Neuronal stem cell (in vitro differentiated cells): ENCODE measurements around the gene MX1.

Experiments
- DNase-seq: peaks from one replicate; pipeline ENCODE4 v3.0.0-alpha.2; 2013; ENCODE audit warnings: low spot score
- H2AFZ ChIP-seq: one replicate; pipeline ENCODE4 v1.6.1; 2013; ENCODE audit warnings: mild to moderate bottlenecking, low read length, inconsistent platforms
- H2AK5ac ChIP-seq: 2 replicates; pipeline ENCODE4 v1.6.1; 2013; ENCODE audit warnings: low read depth, mild to moderate bottlenecking, inconsistent platforms, low read length, moderate library complexity, mixed read lengths
- H2BK120ac ChIP-seq: 2 replicates; pipeline ENCODE4 v1.6.1; 2013; ENCODE audit warnings: low read depth, mild to moderate bottlenecking, inconsistent platforms, low read length, moderate library complexity, mixed read lengths
- H2BK12ac ChIP-seq: one replicate; pipeline ENCODE4 v1.6.1; 2013; ENCODE audit warnings: low read length, inconsistent platforms
- H2BK15ac ChIP-seq: 2 replicates; pipeline ENCODE4 v1.6.1; 2013; ENCODE audit warnings: mild to moderate bottlenecking, low read length, inconsistent platforms, mixed read lengths
- H2BK5ac ChIP-seq: one replicate; pipeline ENCODE4 v1.6.1; 2013; ENCODE audit warnings: inconsistent platforms, mild to moderate bottlenecking, low read length, moderate library complexity
- H3K14ac ChIP-seq: one replicate; pipeline ENCODE4 v1.6.1; 2013; ENCODE audit warnings: low read length, inconsistent platforms
- H3K18ac ChIP-seq: 2 replicates; pipeline ENCODE4 v1.6.1; 2013; ENCODE audit warnings: low read length, inconsistent platforms
- H3K23ac ChIP-seq: 2 replicates; pipeline ENCODE4 v1.6.1; 2013; ENCODE audit warnings: low read depth, mild to moderate bottlenecking, mixed read lengths, low read length, inconsistent platforms; ENCODE audit not compliant: poor library complexity
- H3K27ac ChIP-seq: replicated peaks from 3 replicates; pipeline ENCODE4 v1.5.1; 2013; ENCODE audit warnings: low read length, inconsistent platforms
- H3K27me3 ChIP-seq, 3 experiments: 2 replicates each; pipeline ENCODE4 v1.6.1; 2013; ENCODE audit warnings: low read length in 3 of 3, mild to moderate bottlenecking in 2 of 3, inconsistent platforms in 1 of 3, low read depth in 1 of 3, mixed read lengths in 1 of 3, moderate library complexity in 1 of 3; ENCODE audit not compliant: control insufficient read depth in 3 of 3, insufficient read depth in 3 of 3
- H3K36me3 ChIP-seq, 2 donors: replicated peaks in 1 of 2; 2 replicates each; pipeline ENCODE4 v1.6.1; 2013; ENCODE audit warnings: low read length in 2 of 2; ENCODE audit not compliant: control insufficient read depth in 2 of 2, insufficient read depth in 2 of 2
- H3K4ac ChIP-seq: 2 replicates; pipeline ENCODE4 v1.6.1; 2013; ENCODE audit warnings: inconsistent platforms, mild to moderate bottlenecking, low read length, moderate library complexity
- H3K4me1 ChIP-seq, 2 donors: 1 replicate in 1 of 2; 2 replicates in 1 of 2; pipeline ENCODE4 v1.6.1; 2013; ENCODE audit warnings: low read length in 2 of 2, low read depth in 1 of 2; ENCODE audit not compliant: control insufficient read depth in 2 of 2, insufficient read depth in 1 of 2
- H3K4me2 ChIP-seq: one replicate; pipeline ENCODE4 v1.6.1; 2013; ENCODE audit warnings: mild to moderate bottlenecking, low read length, inconsistent platforms; ENCODE audit not compliant: insufficient read depth, poor library complexity, severe bottlenecking
- H3K4me3 ChIP-seq, 2 donors: 2 replicates each; pipeline ENCODE4 v1.5.1; 2013; ENCODE audit warnings: low read length in 2 of 2, mild to moderate bottlenecking in 2 of 2, inconsistent platforms in 1 of 2, moderate library complexity in 1 of 2
- H3K79me1 ChIP-seq: one replicate; pipeline ENCODE4 v1.6.1; 2013; ENCODE audit warnings: low read depth, mild to moderate bottlenecking, inconsistent platforms, low read length, moderate library complexity
- H3K9ac ChIP-seq: one replicate; pipeline ENCODE4 v1.6.1; 2013; ENCODE audit warnings: mild to moderate bottlenecking, low read depth, low read length, inconsistent platforms; ENCODE audit not compliant: poor library complexity
- H3K9me3 ChIP-seq, 2 donors: replicated peaks in 1 of 2; 2 replicates each; pipeline versions ENCODE3 to v1.6.1; 2013; ENCODE audit warnings: low read length in 2 of 2, mild to moderate bottlenecking in 2 of 2, inconsistent platforms in 1 of 2, low read depth in 1 of 2, mixed read lengths in 1 of 2, moderate library complexity in 1 of 2; ENCODE audit not compliant: control insufficient read depth in 2 of 2, insufficient read depth in 1 of 2
- H4K8ac ChIP-seq: one replicate; pipeline ENCODE4 v1.6.1; 2013; ENCODE audit warnings: low read depth, mild to moderate bottlenecking, inconsistent platforms, low read length, moderate library complexity
- H4K91ac ChIP-seq: one replicate; pipeline ENCODE4 v1.6.1; 2013; ENCODE audit warnings: low read length, low read depth, mild to moderate bottlenecking, inconsistent platforms; ENCODE audit not compliant: poor library complexity
- WGBS, 2 donors: extraction: QIAGEN DNeasy Blood & Tissue Kit; methylation state at CpG; one replicate each; pipeline ENCODE4 v1.1.7; 2013; ENCODE audit warnings: missing lambda C conversion rate in 2 of 2, mixed read lengths in 1 of 2; ENCODE audit not compliant: insufficient read length in 2 of 2, insufficient replicate concordance in 1 of 2; ENCODE audit errors: extremely low coverage in 2 of 2; 5-methylcytosine and 5-hydroxymethylcytosine counted together

Gene MX1

GRCh38 chr21:41482980-41483379, 56.9 kb downstream of the MX1 start:
- DNase-seq, result no peak
- Histone ChIP-seq H2BK5ac (no peak overlapping the region), H3K9me3 (no peaks in the 10 kb centered on the region), H2BK15ac (no peak overlapping the region), H2AK5ac (no peak overlapping the region), H3K9ac (no peak overlapping the region), H4K91ac (no peak overlapping the region), H3K4ac (no peak overlapping the region), H2BK120ac (no peak overlapping the region), H3K27ac (no peak overlapping the region), H3K14ac (no peak overlapping the region), H3K23ac (no peak overlapping the region), H3K4me1 (peaks cover 0 to 8% of the 10 kb centered on the region in 2 donors), H3K4me2 (no peak overlapping the region), H2AFZ (no peak overlapping the region), H3K27me3 (peaks cover 0 to 3% (median 0%) of the 10 kb centered on the region in 3 experiments), H3K4me3 (no peak overlapping the region), H4K8ac (no peak overlapping the region), H3K18ac (no peak overlapping the region), H3K79me1 (no peaks in the 10 kb centered on the region), H3K36me3 (no peaks in the 10 kb centered on the region), H2BK12ac (no peak overlapping the region)
- WGBS, 2 donors, result no CpG with 5 or more reads among the region's 6 CpGs

DNA sequence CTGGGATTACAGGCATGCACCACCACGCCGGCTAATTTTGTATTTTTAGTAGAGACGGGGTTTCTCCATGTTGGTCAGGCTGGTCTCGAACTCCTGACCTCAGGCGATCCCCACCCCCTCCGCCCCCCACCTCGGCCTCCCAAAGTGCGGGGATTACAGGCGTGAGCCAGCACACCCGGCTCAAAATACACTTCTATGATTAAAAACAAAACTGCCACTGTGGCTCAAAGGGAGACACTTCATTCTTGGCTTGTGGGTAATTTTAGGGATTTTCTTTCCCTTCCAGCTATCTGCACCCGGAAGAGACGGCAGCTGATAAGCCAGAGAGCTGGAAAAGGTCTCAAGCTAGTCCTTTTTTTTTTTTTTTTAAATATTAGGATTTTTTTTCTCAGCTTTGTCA, 57.4 kb downstream of the MX1 start:
- Histone ChIP-seq H3K14ac (no peak overlapping the region), H3K36me3 (no peaks in the 10 kb centered on the region), H2BK120ac (no peak overlapping the region), H3K4me3 (no peak overlapping the region), H3K27ac (no peak overlapping the region), H4K91ac (no peak overlapping the region), H2BK12ac (no peak overlapping the region), H2BK5ac (no peak overlapping the region), H3K4ac (no peak overlapping the region), H3K9me3 (no peaks in the 10 kb centered on the region), H3K23ac (no peak overlapping the region), H3K9ac (no peak overlapping the region), H2AK5ac (no peak overlapping the region), H3K27me3 (peaks cover 0 to 3% (median 0%) of the 10 kb centered on the region in 3 experiments), H4K8ac (no peak overlapping the region), H3K18ac (no peak overlapping the region), H3K79me1 (no peaks in the 10 kb centered on the region), H2AFZ (no peak overlapping the region), H3K4me1 (peaks cover 0 to 5% of the 10 kb centered on the region in 2 donors), H2BK15ac (no peak overlapping the region), H3K4me2 (no peak overlapping the region)
- DNase-seq, result no peak
- WGBS, 2 donors, result no CpG with 5 or more reads among the region's 12 CpGs

- Histone ChIP-seq H3K4me3 (no peak overlapping the region), H2BK15ac (no peak overlapping the region), H3K36me3 (no peaks in the 10 kb centered on the region), H3K27ac (no peak overlapping the region), H2AK5ac (no peak overlapping the region), H2BK5ac (no peak overlapping the region), H3K23ac (no peak overlapping the region), H3K18ac (no peak overlapping the region), H2BK120ac (no peak overlapping the region), H3K9ac (no peak overlapping the region), H4K91ac (no peak overlapping the region), H3K9me3 (no peaks in the 10 kb centered on the region), H3K27me3 (no peaks in the 10 kb centered on the region), H4K8ac (no peak overlapping the region), H2AFZ (no peak overlapping the region), H3K4ac (no peak overlapping the region), H3K4me2 (no peak overlapping the region), H3K4me1 (peaks cover 0 to 3% of the 10 kb centered on the region in 2 donors), H3K14ac (no peak overlapping the region), H2BK12ac (no peak overlapping the region), H3K79me1 (no peaks in the 10 kb centered on the region)
- WGBS, 2 donors, result no CpG with 5 or more reads among the region's 4 CpGs
- no peak for DNase-seq
Observed at GRCh38 chr21:41483973-41484372, 57.9 kb downstream of the MX1 start.

- Histone ChIP-seq H2BK120ac (no peak overlapping the region), H3K14ac (no peak overlapping the region), H3K9me3 (no peaks in the 10 kb centered on the region), H3K4ac (no peak overlapping the region), H3K9ac (no peak overlapping the region), H3K4me3 (no peak overlapping the region), H3K4me2 (no peak overlapping the region), H2BK12ac (no peak overlapping the region), H3K27ac (no peak overlapping the region), H3K4me1 (no peaks in the 10 kb centered on the region), H2BK5ac (no peak overlapping the region), H2AFZ (no peak overlapping the region), H2BK15ac (no peak overlapping the region), H4K91ac (no peak overlapping the region), H4K8ac (no peak overlapping the region), H2AK5ac (no peak overlapping the region), H3K18ac (no peak overlapping the region), H3K36me3 (no peaks in the 10 kb centered on the region), H3K27me3 (no peaks in the 10 kb centered on the region), H3K23ac (no peak overlapping the region), H3K79me1 (no peaks in the 10 kb centered on the region)
- no peak for DNase-seq
- whole genome bisulfite sequencing, 2 donors, result no CpG with 5 or more reads among the region's 6 CpGs
Observed at GRCh38 chr21:41487082-41487481, 61.0 kb downstream of the MX1 start.
